GM12872 (cell line): ENCODE results near the gene DGKK.

Source experiments
- TF ChIP-seq, protein P1 (sequence below): IDR thresholded peaks from 3 replicates; pipeline ENCODE4 v1.5.1; 2011; ENCODE audit warnings: low read depth, mild to moderate bottlenecking, low read length, moderate library complexity; ENCODE audit not compliant: insufficient read depth

The DGKK gene

DNA sequence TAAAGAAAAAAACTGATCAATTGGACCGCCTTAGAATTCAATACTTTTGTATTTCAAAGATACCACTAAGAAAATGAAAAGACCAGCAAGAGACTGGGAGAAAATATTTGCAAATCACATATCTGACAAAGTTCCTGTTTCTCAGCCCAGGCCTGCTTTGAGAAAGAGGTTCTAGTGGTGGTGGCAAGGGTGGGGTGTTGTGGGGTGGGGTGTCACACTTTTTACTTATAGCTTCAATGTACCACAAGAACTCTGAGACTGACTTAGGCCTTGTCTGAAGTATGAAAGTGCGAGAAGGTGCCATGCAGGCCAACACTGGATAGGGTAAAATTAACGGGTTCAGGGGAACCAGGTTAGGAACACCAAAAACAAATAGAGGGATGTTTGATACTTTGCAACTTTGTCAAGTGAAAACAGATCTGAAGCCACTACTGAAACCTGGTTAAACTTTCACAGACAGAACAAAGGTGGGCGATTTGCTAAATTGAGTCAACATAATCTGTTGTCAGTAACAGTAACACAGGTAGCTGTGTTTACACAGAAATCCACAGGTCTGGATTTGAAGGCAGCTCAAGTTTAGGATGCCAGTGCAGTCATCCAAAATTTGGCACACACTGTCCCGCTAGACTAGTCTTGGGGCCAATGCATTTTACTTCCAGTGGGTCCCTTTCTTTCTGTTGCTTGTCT lies 88.8 kb downstream of the DGKK start:
- TF ChIP-seq, protein P1, sequence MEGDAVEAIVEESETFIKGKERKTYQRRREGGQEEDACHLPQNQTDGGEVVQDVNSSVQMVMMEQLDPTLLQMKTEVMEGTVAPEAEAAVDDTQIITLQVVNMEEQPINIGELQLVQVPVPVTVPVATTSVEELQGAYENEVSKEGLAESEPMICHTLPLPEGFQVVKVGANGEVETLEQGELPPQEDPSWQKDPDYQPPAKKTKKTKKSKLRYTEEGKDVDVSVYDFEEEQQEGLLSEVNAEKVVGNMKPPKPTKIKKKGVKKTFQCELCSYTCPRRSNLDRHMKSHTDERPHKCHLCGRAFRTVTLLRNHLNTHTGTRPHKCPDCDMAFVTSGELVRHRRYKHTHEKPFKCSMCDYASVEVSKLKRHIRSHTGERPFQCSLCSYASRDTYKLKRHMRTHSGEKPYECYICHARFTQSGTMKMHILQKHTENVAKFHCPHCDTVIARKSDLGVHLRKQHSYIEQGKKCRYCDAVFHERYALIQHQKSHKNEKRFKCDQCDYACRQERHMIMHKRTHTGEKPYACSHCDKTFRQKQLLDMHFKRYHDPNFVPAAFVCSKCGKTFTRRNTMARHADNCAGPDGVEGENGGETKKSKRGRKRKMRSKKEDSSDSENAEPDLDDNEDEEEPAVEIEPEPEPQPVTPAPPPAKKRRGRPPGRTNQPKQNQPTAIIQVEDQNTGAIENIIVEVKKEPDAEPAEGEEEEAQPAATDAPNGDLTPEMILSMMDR = no peak

DNA sequence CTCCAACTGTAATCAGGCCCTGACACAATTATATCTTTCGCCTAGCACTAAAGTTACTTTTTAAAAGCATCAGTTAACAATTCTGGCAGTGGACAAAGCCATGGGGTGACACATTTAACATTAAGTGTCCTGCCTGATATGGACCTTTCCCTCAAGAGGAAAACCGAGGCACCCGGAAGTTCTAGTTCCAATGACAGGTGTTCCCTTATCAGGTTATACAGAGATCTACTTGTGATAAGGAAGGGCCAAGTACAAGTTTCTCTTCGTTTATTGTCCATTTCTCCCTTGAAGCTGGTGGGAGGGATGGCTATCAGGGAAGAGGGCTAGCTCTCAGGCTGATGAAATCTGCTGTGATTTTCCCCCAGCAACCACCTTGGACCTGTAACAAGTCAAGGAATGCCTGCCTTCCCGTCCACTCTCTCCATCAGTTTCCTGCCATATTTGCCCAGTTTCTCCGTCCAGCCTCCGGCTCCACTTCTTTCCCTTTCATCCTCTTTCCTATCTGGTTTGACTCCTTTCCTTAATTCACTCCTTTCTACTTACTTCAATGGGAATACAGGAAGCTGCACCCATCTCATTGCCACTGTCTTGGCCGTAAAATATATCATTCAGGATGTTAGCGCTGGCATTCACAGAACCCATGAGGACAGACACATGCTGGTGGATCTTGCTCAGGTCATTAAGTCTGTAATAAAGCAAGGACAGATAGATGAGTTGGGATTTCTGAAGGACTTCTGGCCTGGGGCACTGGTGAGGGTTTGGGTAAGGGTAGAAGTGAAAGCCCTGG lies 95.0 kb downstream of the DGKK start:
- TF ChIP-seq, protein P1 = no peak

DNA sequence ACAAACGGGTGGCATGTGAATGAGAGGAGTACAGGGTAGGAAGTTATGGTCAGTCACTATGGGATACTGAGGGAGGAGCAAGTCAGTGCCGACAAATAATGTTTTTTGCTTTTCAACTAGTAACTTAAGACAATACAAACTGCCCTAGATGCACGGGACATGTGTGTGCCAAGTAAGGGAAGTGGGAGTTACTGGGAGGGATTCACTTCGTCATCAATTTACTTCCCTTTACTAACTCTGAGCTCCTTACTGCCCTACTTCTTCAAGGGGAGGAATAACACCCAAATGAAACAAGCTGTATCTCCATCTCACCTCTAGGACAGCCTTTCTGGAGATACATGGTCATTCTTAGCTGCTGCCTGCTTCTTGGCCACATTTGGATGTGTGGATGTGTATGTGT lies 97.7 kb downstream of the DGKK start:
- TF ChIP-seq, protein P1 = no peak

DNA sequence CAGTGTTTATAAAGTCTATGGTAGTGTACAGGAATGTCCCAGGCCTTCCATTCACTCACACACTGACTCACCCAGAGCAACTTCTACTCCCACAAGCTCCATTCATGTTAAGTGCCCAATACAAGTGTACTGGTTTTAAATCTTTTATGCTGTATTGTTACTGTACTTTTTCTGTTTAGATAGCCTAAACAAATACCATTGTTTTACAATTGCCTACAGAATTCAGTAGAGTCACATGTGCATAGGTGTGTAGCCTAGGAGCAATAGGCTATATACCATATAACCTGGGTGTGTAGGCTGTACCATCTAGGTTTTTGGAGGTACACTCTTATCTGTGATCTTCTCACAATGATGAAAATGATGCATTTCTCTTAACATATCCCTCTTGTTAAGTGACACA lies 126.7 kb downstream of the DGKK start:
- TF ChIP-seq, protein P1 = no peak

DNA sequence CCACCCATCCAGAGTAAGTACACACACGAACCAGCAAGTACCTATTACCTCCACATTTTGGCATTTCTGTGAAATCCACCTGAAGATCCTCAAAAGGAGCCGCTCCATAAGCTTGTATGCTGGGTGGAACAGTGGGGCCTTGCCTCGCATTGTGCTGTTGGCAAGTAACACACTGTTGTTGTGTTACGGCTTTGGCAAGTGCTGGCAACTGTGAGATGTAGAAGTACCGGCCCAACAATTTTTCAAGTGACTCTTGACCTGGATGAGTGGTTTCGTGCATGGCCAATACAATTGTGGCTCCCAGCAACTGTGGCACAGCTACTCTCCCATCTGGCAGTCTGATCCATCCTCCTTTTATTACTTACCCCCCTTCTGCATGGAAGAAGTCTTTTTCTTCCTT lies 137.3 kb downstream of the DGKK start:
- TF ChIP-seq, protein P1 = no peak

DNA sequence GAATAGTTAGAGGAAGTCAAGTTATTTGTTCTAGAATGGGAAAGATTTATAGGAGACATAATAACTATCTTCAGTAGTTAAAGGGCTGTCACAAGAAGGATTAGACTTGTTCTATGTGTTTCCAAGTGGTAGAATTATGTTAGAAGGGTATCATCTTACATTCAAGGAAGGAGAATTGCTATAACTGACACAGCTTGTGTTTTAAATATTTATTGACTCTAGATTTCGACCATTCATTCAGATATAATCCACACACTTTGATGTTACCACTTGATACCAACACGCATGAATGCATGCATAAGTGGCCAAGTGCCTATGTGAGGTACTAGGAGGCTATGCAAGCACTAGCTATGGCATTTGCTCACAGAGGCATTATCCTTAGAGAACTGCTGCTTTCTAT lies 143.4 kb downstream of the DGKK start:
- TF ChIP-seq, protein P1 = no peak
